ENCODE data around the gene ANKLE1.

Gene ANKLE1

DNA sequence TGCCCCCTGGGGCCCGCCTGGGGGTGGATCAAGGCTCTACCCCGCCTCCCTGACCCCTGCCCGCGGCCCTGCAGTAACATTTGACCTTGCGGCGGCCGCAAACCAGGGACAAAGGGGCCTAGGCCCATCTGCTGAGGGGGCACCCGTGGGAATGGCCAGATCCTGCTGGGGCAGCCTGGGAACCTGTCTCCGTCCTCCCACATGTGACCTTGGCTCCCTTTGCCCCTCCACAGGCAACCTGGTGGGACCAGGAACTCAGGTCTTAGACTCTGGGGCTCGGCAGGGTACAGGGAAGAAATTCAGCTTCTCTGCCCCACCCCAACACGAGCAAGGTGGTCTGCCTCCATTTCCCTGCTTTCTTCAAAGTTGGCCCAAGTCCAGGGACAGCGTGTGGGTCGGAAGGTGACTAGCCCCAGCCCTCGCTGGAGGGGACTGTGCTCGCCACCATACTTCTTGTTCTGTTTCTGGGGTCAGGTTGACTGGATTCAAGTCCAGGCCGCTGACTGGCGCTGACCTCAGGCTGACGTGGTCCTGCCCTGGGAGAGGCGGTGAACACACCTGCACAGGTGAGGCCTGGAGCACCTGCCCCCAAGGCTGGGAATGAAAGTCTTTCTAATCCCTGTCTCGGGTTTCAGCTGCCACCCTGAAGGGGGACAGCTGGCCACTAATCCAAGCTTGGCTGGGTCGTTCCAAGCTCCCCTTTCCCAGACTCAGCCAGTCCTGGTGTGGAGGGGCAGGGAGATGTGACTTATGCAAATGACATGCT is 33.5 kb upstream of the ANKLE1 start:
- in situ Hi-C loops (cut with MboI; ENCODE audit: low pct_unique_long_range_greater_than_20kb, low sequenced_read_pairs, unreplicated experiment): no loop called here
- TF ChIP-seq, protein P1, sequence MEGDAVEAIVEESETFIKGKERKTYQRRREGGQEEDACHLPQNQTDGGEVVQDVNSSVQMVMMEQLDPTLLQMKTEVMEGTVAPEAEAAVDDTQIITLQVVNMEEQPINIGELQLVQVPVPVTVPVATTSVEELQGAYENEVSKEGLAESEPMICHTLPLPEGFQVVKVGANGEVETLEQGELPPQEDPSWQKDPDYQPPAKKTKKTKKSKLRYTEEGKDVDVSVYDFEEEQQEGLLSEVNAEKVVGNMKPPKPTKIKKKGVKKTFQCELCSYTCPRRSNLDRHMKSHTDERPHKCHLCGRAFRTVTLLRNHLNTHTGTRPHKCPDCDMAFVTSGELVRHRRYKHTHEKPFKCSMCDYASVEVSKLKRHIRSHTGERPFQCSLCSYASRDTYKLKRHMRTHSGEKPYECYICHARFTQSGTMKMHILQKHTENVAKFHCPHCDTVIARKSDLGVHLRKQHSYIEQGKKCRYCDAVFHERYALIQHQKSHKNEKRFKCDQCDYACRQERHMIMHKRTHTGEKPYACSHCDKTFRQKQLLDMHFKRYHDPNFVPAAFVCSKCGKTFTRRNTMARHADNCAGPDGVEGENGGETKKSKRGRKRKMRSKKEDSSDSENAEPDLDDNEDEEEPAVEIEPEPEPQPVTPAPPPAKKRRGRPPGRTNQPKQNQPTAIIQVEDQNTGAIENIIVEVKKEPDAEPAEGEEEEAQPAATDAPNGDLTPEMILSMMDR (IDR thresholded peaks at IDR 0.05; ENCODE audit: extremely low read depth, insufficient read depth, missing control alignments): no peak
- no peak for DNase-seq (ENCODE audit: low spot score)

DNA sequence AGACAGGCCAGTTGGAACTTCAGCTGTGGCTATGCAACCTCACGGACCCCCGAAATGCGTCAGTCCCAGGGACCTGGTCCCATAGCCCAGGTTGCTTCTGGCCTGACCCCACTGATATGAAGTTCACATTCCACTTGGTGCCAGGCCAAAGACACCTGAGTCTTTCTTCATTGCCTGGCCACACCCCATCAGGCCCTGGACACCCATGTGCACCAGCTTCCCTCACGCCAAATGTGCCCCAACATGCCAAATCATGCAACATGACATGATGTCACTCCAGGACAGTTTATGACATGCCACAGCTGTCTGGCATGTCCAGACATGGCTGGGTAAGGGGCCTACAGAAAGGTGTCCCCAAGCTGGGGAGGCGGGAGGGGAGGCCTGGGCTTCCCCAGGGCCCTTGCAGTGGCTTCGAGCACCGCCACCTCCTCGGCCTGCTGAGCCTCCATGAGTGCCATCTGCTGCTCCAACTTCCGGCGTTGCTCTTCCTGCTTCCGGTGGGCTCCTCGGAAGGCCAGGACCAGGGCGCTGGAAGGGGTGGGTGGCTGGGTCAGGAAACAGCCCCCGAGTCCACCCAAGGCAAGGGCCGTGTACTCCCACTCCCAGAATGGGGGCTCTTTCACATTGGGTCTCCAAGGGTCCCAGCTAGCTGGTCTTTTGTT is 31.7 kb upstream of the ANKLE1 start:
- TF ChIP-seq, protein P1 (IDR thresholded peaks at IDR 0.05; ENCODE audit: extremely low read depth, insufficient read depth, missing control alignments): no peak
- in situ Hi-C loops (cut with MboI; ENCODE audit: low pct_unique_long_range_greater_than_20kb, low sequenced_read_pairs, unreplicated experiment): no loop called here
- no peak for DNase-seq (ENCODE audit: low spot score)

DNA sequence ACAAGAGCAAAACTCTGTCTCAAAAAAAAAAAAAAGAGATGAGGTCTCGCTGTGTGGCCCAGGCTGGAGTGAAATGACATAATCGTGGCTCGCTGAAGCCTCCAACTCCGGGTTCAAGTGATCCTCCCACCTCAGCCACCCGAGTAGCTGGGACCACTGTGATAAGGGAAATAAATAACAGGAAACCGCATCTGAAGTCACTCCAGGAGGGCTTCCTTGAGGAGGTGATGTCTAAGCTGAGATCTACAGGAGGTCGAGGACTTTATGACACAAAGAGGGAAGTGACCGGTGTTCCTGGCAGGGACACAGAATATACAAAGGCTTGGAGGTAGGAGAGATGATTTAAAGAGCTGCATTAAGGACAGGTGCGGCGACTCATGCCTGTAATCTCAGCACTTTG is 27.1 kb upstream of the ANKLE1 start:
- TF ChIP-seq, protein P1 (IDR thresholded peaks at IDR 0.05; ENCODE audit: extremely low read depth, insufficient read depth, missing control alignments): no peak
- no peak for DNase-seq (ENCODE audit: low spot score)
- in situ Hi-C loops (cut with MboI; ENCODE audit: low pct_unique_long_range_greater_than_20kb, low sequenced_read_pairs, unreplicated experiment): no loop called here

DNA sequence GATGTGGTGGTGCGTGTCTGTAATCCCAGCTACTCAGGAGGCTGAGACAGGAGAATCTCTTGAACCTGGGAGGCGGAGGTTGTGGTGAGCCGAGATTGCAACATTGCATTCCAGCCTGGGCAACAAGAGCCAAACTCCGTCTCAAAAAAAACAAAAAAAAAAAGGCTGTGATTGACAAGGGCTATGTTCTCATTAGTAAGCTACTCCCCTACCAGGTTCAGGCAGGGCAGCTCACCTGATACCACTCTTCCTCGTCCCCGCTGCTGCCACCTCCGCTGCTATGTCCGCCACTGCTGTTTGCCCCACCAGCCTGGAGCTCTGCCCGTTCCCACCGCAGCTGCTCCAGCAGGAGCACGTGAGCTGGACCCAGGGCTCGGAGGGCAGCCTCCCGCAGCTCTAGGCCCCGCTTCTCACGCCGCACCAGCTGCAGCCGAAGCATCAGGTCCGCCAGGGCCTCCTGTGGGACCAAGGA is 26.5 kb upstream of the ANKLE1 start:
- TF ChIP-seq, protein P1 (IDR thresholded peaks at IDR 0.05; ENCODE audit: extremely low read depth, insufficient read depth, missing control alignments): no peak
- DNase-seq (ENCODE audit: low spot score): no peak
- in situ Hi-C loops (cut with MboI; ENCODE audit: low pct_unique_long_range_greater_than_20kb, low sequenced_read_pairs, unreplicated experiment): no loop called here

DNA sequence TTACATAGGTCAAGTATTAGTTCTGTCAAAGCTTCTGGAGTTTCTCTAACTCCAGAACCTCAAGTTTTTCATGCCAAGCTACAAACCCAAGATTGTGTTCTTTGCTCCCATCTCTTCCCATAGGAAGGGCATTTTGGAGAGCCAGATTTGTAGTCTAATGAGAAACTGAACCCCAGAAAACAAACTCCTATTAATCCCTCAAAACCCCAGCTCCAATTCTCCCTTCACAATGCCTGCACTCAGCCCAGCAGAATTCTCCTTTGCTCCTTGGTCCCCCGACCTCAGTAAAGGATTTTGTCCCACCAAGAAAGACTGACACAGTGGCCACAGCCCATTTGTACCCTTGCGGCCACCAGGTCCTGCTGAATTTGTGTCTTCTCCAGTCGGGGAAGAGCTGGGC is 25.6 kb upstream of the ANKLE1 start:
- in situ Hi-C loops (cut with MboI; ENCODE audit: low pct_unique_long_range_greater_than_20kb, low sequenced_read_pairs, unreplicated experiment): no loop called here
- TF ChIP-seq, protein P1 (IDR thresholded peaks at IDR 0.05; ENCODE audit: extremely low read depth, insufficient read depth, missing control alignments): no peak
- DNase-seq (ENCODE audit: low spot score): no peak

DNA sequence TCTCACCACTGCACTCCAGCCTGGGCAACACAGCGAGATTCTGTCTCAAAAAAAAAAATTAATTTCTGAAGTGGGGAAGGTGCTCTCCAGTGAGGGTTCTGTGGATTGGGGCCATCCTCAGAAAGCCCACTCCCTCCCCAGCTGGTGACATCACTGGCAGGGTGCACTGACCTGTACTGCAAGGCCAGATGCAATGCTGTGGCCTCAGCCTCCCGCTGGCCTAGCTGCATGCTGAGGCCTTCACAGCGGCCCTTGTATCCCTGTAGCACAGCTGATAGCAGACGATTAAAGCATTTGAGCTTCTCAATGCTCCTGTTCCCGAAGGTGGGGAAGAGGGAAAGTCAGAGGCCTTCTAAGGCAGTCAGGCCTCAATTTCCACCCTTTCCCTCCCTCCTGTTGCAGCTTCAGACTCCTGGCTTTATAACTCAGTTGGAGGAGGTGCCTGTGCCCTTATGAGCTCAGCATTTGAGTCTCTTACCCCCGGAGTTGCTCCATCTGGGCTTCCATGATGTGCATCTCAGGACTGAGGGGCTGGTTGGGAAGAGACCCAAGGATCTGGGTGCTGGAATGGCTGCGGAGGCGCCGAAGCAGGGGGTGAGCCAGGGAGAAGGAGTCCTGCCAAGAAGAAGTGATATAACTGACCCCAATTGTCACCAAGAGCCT is 22.5 kb upstream of the ANKLE1 start:
- TF ChIP-seq, protein P1 (IDR thresholded peaks at IDR 0.05; ENCODE audit: extremely low read depth, insufficient read depth, missing control alignments): no peak
- DNase-seq (ENCODE audit: low spot score): no peak
- in situ Hi-C loops (cut with MboI; ENCODE audit: low pct_unique_long_range_greater_than_20kb, low sequenced_read_pairs, unreplicated experiment): no loop called here

Data from GM13977 (cell line).